ENCODE measurements around the gene MLN. TPM values are rescaled to one million over a fixed set of nuclear protein-coding genes. Genes with fewer than 3 reads are reported as not detected.

Gene MLN
- total RNA-seq, 1 experiment from 2014 or later: not detected

DNA sequence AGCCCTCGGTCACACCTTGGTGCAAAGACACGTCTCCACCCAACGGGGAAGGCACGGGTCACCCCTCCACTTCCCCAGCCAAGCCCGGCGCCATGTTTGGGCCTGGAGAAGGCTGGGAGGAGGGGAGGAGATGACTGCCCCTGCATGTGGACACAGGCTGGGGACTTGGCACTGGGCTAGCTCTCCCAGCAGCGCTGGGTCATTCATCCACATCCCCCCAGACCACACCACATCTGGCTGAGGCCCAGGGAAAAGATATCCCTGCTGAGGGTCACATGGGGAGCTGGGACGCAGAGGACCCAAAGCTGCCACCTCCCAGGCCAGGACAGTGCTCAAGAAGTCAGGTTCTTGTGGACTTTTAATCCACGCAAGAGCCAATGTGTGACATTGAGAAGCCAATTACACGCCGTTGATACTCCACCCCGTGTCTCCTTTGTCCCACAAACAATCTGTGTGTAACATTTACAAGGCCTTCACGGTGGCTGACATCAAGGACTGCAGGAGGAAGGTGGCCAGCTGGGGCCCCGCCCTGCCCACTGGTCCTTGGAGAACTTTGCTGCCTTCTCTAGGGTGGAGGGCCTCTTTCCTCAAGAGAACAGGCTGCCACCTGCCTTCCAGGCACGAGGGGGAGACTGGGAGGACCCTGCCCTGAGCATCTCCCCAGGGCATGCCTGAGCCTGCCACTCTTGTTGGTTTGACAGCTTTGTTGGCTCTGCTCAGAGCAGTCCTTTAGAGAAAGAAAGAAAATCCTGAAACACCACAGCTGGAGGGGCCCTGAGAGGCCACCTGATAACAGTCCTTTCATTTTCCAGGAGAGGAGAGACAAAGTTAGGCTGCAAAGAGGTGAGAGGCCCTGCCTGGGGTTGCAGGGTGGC lies 51.8 kb downstream of the MLN start:
- H3K27ac Mint-ChIP-seq: no peak overlapping the region; a peak in 1 of 7 replicates
- Histone ChIP-seq H2AK5ac (ENCODE audit: insufficient read length, low read length) (no peak overlapping the region), H3K9ac (ENCODE audit: extremely low read depth, insufficient read length, low read length) (no peak overlapping the region), H3K27ac (ENCODE audit: insufficient read length, low read depth, low read length) (no peak overlapping the region), H2BK15ac (ENCODE audit: low read depth, low read length) (no peak overlapping the region), H3K79me1 (ENCODE audit: insufficient read depth, low read depth, low read length, poor library complexity, severe bottlenecking) (no peaks in the 10 kb centered on the region), H3K18ac (ENCODE audit: insufficient read length, low read depth, low read length) (no peak overlapping the region), H3K56ac (ENCODE audit: insufficient read length, low read depth, low read length) (no peak overlapping the region), H3K79me2 (ENCODE audit: insufficient read depth, low read length) (no peaks in the 10 kb centered on the region), H2BK120ac (ENCODE audit: low read depth, low read length, poor library complexity, severe bottlenecking) (no peak overlapping the region), H2BK5ac (ENCODE audit: insufficient read length, low read length) (no peak overlapping the region), H3K23ac (ENCODE audit: insufficient read length, low read depth, low read length) (no peak overlapping the region), H4K5ac (ENCODE audit: insufficient read length, low read depth, low read length) (no peak overlapping the region), H3K4me2 (ENCODE audit: insufficient read depth, insufficient read length, low read length) (no peak overlapping the region), H3K9me3 (ENCODE audit: control insufficient read depth, low read depth, low read length) (no peaks in the 10 kb centered on the region), H3T11ph (ENCODE audit: low read length) (no peak overlapping the region), H2BK20ac (ENCODE audit: low read depth, low read length, poor library complexity, severe bottlenecking) (no peak overlapping the region), H4K91ac (ENCODE audit: insufficient read length, low read depth, low read length) (no peak overlapping the region), H3K4ac (ENCODE audit: low read depth, low read length) (no peak overlapping the region), H2AFZ (ENCODE audit: low read length) (no peak overlapping the region), H3K14ac (ENCODE audit: insufficient read depth, low read length) (no peak overlapping the region), H4K8ac (replicated peaks; ENCODE audit: insufficient read length, low read depth, low read length) (no peak overlapping the region), H4K20me1 (ENCODE audit: control insufficient read depth, insufficient read depth, insufficient read length) (no peaks in the 10 kb centered on the region), H3K4me1 (ENCODE audit: insufficient read depth, low read length) (no peaks in the 10 kb centered on the region), H3K27me3 (ENCODE audit: insufficient read depth, low read length) (no peaks in the 10 kb centered on the region), H3K23me2 (ENCODE audit: insufficient read length, low read depth, low read length, poor library complexity, severe bottlenecking) (no peaks in the 10 kb centered on the region), H2BK12ac (ENCODE audit: insufficient read length, low read depth, low read length) (no peak overlapping the region)
- H3K4me1 Mint-ChIP-seq: peaks cover 31 to 70% of the 10 kb centered on the region in 2 experiments
- H3K36me3 Mint-ChIP-seq (ENCODE audit: insufficient read depth in 1 of 3, low read depth in 3 of 3): no peaks in the 10 kb centered on the region; a peak in 1 of 7 replicates
- TF ChIP-seq, protein P1, sequence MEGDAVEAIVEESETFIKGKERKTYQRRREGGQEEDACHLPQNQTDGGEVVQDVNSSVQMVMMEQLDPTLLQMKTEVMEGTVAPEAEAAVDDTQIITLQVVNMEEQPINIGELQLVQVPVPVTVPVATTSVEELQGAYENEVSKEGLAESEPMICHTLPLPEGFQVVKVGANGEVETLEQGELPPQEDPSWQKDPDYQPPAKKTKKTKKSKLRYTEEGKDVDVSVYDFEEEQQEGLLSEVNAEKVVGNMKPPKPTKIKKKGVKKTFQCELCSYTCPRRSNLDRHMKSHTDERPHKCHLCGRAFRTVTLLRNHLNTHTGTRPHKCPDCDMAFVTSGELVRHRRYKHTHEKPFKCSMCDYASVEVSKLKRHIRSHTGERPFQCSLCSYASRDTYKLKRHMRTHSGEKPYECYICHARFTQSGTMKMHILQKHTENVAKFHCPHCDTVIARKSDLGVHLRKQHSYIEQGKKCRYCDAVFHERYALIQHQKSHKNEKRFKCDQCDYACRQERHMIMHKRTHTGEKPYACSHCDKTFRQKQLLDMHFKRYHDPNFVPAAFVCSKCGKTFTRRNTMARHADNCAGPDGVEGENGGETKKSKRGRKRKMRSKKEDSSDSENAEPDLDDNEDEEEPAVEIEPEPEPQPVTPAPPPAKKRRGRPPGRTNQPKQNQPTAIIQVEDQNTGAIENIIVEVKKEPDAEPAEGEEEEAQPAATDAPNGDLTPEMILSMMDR (conservative IDR thresholded peaks at IDR 0.05): 0 out of 3 replicates have a peak, but pooled peaks have one; percentile 10
- no peaks in the 10 kb centered on the region; a peak in 2 of 5 replicates for H3K9me3 Mint-ChIP-seq
- no CpG with 5 or more reads among the region's 15 CpGs for WGBS (ENCODE audit: extremely low coverage, insufficient read length, low lambda C conversion rate)
- H3K4me3 Mint-ChIP-seq: no peak overlapping the region
- peaks cover 10% of the 10 kb centered on the region for H3K27me3 Mint-ChIP-seq (ENCODE audit: low read depth)
- DNase-seq: no peak

All from H9 (cell line).